ENCODE results near the gene S1PR3. TPM values are rescaled to one million over a fixed set of nuclear protein-coding genes. Genes with fewer than 3 reads are reported as not detected.

Gene S1PR3
- total RNA-seq, 1 donor, result 31.1 TPM

DNA sequence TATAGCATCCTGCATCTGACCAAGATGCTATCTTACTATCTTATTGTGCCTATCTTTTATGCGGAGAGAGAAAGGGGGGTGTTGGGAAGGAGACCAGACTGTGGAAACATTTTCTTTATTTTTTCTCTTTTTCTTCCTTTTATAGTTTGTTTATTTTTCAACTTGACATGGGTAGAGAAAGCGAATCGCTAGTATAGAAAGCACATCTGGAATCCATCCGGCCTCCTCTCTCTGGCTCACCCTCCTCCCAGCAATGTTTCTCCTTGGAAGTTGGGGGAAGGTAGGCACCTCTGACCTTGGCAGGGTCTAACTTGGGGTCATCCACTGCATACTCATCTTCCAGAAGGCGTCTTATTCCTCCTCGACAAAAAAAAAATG is 3.9 kb downstream of the S1PR3 start:
- peak; percentile 33 for DNase-seq (ENCODE audit: low read depth)
- H3K4me3 ChIP-seq (ENCODE audit: low read depth, low read length), result no peak overlapping the region
- TF ChIP-seq, protein P1, sequence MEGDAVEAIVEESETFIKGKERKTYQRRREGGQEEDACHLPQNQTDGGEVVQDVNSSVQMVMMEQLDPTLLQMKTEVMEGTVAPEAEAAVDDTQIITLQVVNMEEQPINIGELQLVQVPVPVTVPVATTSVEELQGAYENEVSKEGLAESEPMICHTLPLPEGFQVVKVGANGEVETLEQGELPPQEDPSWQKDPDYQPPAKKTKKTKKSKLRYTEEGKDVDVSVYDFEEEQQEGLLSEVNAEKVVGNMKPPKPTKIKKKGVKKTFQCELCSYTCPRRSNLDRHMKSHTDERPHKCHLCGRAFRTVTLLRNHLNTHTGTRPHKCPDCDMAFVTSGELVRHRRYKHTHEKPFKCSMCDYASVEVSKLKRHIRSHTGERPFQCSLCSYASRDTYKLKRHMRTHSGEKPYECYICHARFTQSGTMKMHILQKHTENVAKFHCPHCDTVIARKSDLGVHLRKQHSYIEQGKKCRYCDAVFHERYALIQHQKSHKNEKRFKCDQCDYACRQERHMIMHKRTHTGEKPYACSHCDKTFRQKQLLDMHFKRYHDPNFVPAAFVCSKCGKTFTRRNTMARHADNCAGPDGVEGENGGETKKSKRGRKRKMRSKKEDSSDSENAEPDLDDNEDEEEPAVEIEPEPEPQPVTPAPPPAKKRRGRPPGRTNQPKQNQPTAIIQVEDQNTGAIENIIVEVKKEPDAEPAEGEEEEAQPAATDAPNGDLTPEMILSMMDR (IDR thresholded peaks at IDR 0.05; ENCODE audit: insufficient read depth, low read length), result no peak

DNA sequence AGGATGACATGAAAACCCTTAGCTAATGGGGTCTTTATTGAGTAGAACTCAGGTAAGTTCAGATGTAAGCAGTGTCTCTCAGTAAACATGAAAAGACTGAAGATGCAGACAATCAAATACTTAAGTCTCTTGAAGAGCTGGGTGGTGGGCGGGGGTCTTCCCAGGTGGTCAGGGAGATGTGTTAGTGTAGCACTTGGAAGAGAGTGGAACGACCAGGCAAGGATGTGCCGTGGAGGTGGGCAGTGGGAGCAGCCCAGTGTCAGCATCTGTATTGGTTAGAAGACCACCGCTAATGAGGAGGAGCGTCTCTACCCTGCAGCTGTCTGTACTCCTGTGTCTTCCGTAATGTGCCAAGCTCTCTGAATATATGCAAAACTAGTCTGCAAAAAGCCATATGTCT is 4.4 kb downstream of the S1PR3 start:
- H3K4me3 ChIP-seq (ENCODE audit: low read depth, low read length), result no peak overlapping the region
- DNase-seq (ENCODE audit: low read depth), result no peak
- TF ChIP-seq, protein P1 (IDR thresholded peaks at IDR 0.05; ENCODE audit: insufficient read depth, low read length), result no peak

DNA sequence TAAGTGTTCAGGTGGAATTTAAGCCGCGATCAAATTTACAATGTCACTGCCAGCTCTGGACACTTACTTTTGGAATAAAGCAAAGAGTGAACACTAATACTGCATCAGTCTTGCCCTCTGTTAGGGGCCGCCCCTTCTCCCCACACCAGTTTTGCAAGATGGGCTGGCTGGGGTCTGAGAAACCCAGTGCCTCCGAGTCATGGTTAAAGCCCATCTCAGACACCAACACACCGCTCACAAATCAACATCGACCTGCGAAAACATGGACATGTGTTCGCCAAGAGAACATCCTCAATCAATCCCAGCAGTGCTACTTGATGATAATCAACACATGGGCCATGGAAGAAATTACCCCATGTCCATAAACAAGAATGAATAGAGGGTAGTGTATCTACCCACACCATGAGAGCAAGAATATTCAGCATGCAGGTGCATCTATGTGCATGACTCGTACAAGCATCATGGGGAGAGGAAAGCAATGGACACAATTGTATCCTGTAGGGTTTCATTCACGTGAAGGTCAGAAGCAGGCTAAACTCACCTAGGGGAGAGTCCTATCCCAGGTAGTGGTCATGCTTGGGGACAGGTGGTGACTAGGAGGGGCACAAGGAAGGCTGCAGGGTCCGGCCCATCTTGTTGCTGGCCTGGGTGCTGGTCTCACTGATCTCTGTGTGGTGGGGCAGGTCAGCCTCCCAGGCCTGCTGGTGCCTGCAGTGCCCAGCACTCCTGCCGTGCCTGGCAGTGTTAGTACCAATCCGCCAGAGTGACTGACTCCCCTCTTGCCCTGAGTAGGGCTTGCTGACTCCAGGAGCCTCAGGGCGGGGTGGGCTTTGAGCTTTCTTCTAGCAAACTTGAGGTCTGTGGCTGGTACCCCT is 5.0 kb downstream of the S1PR3 start:
- TF ChIP-seq, protein P1 (IDR thresholded peaks at IDR 0.05; ENCODE audit: insufficient read depth, low read length), result no peak
- DNase-seq (ENCODE audit: low read depth), result no peak
- H3K4me3 ChIP-seq (ENCODE audit: low read depth, low read length), result no peak overlapping the region

DNA sequence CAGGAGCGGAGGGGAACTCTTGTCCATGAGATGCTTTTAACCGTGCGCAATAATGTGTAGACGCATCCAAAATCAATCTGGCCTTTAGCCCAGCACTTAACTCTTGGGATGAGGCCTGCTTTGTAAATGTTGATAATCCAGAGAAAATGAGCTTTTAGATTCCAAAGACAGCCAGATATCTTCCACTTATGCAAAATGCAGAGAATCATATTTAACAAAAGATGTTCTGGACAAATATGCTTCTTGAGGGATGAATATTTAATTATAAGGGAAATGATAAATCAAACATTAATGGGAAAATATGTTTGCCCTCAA is 5.6 kb downstream of the S1PR3 start:
- TF ChIP-seq, protein P1 (IDR thresholded peaks at IDR 0.05; ENCODE audit: insufficient read depth, low read length), result no peak
- no peak overlapping the region for H3K4me3 ChIP-seq (ENCODE audit: low read depth, low read length)
- DNase-seq (ENCODE audit: low read depth), result no peak

DNA sequence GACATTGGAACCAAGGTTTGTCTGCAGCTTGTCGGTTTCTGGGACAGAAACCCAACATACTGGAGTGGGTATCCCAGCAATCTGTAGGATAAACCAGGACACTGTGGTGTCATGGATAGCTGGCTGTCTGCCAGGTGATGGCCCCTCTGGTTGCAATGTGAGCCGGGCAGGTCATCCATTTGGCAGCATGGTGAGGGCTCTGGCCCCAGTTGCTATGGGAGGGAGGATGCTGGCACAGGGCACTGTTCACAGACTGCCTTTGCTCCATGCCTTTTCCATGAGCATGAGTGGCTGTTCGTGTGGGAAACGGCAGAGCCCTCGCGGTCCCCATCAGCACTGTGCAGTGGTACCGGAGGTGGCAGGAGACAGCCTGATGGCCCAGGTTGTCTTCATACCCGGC is 6.4 kb downstream of the S1PR3 start:
- TF ChIP-seq, protein P1 (IDR thresholded peaks at IDR 0.05; ENCODE audit: insufficient read depth, low read length), result no peak
- no peak overlapping the region for H3K4me3 ChIP-seq (ENCODE audit: low read depth, low read length)
- DNase-seq (ENCODE audit: low read depth), result no peak

DNA sequence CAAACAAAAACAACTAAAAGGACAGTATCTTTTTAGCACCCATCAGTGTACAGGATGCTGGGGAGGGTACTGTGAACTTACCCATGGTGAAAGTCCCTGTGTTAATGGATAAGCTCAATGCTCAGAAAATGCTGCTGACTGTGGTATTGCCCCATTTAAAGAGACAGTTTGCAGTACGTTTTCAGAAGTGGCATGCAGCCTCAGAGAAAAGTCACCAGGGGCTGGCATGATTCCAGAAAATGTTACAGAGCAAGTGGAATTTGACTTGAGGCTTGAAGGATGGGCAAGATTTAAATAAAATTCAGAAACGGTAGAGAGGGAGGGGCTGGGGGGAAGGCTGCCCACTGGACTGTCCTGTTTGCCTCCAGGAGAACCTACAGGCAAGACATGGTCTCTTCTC is 7.2 kb downstream of the S1PR3 start:
- TF ChIP-seq, protein P1 (IDR thresholded peaks at IDR 0.05; ENCODE audit: insufficient read depth, low read length), result no peak
- peak; percentile 41 for DNase-seq (ENCODE audit: low read depth)
- H3K4me3 ChIP-seq (ENCODE audit: low read depth, low read length), result no peak overlapping the region

DNA sequence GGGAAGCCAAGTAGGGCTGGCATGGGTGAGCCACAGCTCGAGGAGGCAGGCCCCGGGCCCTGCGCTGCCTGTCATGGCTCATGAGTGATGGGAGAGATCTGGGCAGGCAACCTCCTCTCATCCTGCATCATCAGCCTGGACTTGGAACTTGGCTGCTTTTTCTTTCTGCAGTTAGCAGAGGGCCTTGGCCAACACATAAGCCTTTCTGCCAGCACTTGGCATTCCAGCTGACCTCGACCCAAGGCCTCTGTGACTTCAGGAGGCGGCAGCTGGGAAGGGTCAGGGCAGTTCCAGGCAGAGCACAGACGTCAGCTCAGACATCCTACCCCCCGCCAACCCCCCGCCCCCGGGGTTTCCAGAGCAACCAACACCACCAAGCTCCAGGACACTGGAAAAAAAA is 7.6 kb downstream of the S1PR3 start:
- peak; percentile 84 for DNase-seq (ENCODE audit: low read depth)
- TF ChIP-seq, protein P1 (IDR thresholded peaks at IDR 0.05; ENCODE audit: insufficient read depth, low read length), result no peak
- H3K4me3 ChIP-seq (ENCODE audit: low read depth, low read length), result no peak overlapping the region

All from fibroblast of the aortic adventitia (primary cell).